ENCODE data around the gene EVC2. TPM values are rescaled to one million over a fixed set of nuclear protein-coding genes. Genes with fewer than 3 reads are reported as not detected.

The EVC2 gene, protein sequence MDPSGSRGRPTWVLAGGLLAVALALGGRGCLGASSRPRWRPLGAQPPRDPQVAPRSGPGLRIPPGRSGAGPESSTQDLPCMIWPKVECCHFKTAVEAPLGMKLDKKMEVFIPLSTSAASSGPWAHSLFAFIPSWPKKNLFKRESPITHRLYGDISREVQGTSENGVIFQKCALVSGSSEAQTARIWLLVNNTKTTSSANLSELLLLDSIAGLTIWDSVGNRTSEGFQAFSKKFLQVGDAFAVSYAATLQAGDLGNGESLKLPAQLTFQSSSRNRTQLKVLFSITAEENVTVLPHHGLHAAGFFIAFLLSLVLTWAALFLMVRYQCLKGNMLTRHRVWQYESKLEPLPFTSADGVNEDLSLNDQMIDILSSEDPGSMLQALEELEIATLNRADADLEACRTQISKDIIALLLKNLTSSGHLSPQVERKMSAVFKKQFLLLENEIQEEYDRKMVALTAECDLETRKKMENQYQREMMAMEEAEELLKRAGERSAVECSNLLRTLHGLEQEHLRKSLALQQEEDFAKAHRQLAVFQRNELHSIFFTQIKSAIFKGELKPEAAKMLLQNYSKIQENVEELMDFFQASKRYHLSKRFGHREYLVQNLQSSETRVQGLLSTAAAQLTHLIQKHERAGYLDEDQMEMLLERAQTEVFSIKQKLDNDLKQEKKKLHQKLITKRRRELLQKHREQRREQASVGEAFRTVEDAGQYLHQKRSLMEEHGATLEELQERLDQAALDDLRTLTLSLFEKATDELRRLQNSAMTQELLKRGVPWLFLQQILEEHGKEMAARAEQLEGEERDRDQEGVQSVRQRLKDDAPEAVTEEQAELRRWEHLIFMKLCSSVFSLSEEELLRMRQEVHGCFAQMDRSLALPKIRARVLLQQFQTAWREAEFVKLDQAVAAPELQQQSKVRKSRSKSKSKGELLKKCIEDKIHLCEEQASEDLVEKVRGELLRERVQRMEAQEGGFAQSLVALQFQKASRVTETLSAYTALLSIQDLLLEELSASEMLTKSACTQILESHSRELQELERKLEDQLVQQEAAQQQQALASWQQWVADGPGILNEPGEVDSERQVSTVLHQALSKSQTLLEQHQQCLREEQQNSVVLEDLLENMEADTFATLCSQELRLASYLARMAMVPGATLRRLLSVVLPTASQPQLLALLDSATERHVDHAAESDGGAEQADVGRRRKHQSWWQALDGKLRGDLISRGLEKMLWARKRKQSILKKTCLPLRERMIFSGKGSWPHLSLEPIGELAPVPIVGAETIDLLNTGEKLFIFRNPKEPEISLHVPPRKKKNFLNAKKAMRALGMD
- 1 to 10 TPM; 3.2 to 3.3 TPM for total RNA-seq
- polyA plus RNA-seq: under 1 TPM; 0.31 to 0.86 TPM

DNA sequence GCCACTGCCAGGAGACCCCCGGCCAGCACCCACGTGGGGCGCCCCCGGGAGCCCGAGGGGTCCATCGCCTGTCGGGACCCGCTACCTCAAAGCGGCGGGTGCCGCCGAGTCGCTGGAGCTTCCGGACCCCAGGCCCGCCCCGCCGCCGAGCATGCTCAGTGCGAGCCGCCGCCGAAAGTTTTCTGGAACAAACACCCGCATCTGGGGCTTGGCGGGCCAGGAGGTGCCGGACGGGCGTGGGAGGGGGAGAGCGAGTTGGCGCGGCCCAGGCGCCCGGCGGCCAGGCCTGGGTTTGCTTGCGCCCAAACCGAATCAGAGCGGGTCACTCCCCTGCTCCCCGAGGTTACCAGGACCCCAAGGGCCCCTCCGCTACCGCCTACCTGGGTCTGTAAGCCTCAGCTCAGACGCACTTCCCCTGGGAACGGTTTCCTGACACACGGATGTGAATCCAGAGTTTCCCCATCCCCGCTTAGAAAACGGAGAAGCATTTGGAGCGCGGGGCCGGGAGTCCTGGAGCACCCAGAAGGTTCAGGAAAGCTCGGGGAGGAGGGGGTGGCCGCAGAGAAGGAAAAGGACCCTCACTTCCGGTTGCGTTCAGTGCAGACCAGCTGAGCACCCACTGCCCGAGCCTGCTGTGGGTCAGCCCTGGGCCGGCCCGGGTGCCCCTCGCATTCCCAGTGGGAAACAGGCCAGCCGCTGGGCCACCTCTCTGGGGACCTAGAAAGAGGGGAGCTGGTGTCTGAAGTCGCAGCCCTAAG is at the start of gene EVC2:
TSS of gene EVC2 (minus strand) at position 111 of the 758 bp plus-strand sequence. CDS start at position 65, 46 bp downstream.
- Histone ChIP-seq H3K9me3 (ENCODE audit: control insufficient read depth in 1 of 2, low read length in 2 of 2) (no peaks in the 10 kb centered on the region), H3K27ac (ENCODE audit: low read depth, low read length) (no peak within 1 kb of the TSS), H3K4me3 (ENCODE audit: low read length in 2 of 2) (peak within 1 kb of the TSS in 1 of 2 donors; percentile 11), H3K36me3 (ENCODE audit: insufficient read depth, low read length) (no peaks in the 10 kb centered on the region), H3K27me3 (ENCODE audit: insufficient read depth, low read length) (peaks cover 4% of the 10 kb centered on the region), H3K4me1 (ENCODE audit: insufficient read depth, low read length) (peaks cover 5% of the 10 kb centered on the region)
- CTCF ChIA-PET (ENCODE audit: partially characterized antibody): no interaction called here
- DNase-seq: peak in 2 of 5 donors; percentile 10 to 26
- H3K36me3 Mint-ChIP-seq: peaks cover 0 to 2% of the 10 kb centered on the region in 2 donors
- peaks cover 0 to 8% (median 2%) of the 10 kb centered on the region in 8 donors for H3K9me3 Mint-ChIP-seq
- peaks cover 11 to 30% of the 10 kb centered on the region in 2 donors for H3K27me3 Mint-ChIP-seq
- peak within 1 kb of the TSS; percentile 25 to 79 (median 63) for H3K4me3 Mint-ChIP-seq
- H3K27ac Mint-ChIP-seq: peak within 1 kb of the TSS in 4 of 7 donors; percentile 10 to 68 (median 34)
- POLR2A ChIA-PET (ENCODE audit: partially characterized antibody): no interaction called here
- intact Hi-C loops (cut with micrococcal nuclease): no loop called here
- peaks cover 14 to 47% (median 27%) of the 10 kb centered on the region in 4 donors for H3K4me1 Mint-ChIP-seq

DNA sequence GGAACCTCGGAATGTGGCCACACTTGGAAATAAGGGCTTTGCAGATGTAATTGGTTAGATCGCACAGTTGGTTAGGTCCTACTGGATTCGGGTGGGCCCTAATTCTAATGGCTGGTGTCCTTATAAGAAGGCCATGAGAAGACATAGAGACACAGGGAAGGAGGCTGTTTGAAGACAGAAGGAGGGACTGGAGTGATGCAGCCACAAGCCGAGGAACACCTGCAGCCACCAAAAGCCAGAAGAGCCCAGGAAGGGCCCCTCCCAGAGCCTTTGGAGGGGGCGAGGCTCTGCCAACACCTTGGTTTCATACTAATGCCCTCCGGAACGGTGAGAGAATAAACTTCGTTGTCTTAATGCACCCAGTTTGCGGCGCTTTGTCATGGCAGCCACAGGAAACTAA is 49.6 kb upstream of the EVC2 start:
- Histone ChIP-seq H3K27ac (ENCODE audit: low read depth, low read length) (no peak overlapping the region), H3K27me3 (ENCODE audit: insufficient read depth, low read length) (no peaks in the 10 kb centered on the region), H3K4me3 (ENCODE audit: low read length in 2 of 2) (no peak overlapping the region), H3K36me3 (ENCODE audit: insufficient read depth, low read length) (no peaks in the 10 kb centered on the region), H3K4me1 (ENCODE audit: insufficient read depth, low read length) (no peaks in the 10 kb centered on the region), H3K9me3 (ENCODE audit: control insufficient read depth in 1 of 2, low read length in 2 of 2) (no peaks in the 10 kb centered on the region)
- H3K27ac Mint-ChIP-seq: no peak overlapping the region
- peaks cover 0 to 4% (median 0%) of the 10 kb centered on the region in 4 donors for H3K4me1 Mint-ChIP-seq
- peaks cover 0 to 3% of the 10 kb centered on the region in 2 donors for H3K36me3 Mint-ChIP-seq
- ChIA-PET POLR2A (ENCODE audit: partially characterized antibody) (no interaction called here), CTCF (ENCODE audit: partially characterized antibody) (no interaction called here)
- no peak for DNase-seq
- peaks cover 0 to 7% (median 0%) of the 10 kb centered on the region in 8 donors for H3K9me3 Mint-ChIP-seq
- H3K4me3 Mint-ChIP-seq: no peak overlapping the region
- intact Hi-C loops (cut with micrococcal nuclease): no loop called here
- H3K27me3 Mint-ChIP-seq: no peaks in the 10 kb centered on the region

DNA sequence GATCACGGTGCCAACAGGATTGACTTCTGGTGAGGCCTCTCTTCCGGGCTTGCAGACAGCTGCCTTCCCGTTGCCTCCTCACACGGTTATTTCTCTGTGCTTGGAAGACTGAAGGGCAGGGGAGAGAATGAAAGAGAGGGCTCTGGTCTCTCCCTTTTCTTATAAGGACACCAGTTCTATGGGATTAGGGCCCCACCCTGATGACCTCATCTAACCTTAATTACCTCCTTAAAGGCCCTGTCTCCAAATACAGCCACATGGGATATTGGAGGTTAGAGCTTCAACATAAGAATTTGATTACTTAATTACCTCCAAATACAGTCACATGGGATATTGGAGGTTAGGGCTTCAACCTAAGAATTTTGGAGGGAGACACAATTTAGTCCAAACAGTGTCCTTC is 49.2 kb upstream of the EVC2 start:
- no peaks in the 10 kb centered on the region for H3K27me3 Mint-ChIP-seq
- ChIA-PET CTCF (ENCODE audit: partially characterized antibody) (no interaction called here), POLR2A (ENCODE audit: partially characterized antibody) (no interaction called here)
- H3K27me3 ChIP-seq (ENCODE audit: insufficient read depth, low read length): no peaks in the 10 kb centered on the region
- peaks cover 0 to 7% (median 0%) of the 10 kb centered on the region in 8 donors for H3K9me3 Mint-ChIP-seq
- H3K36me3 Mint-ChIP-seq: peaks cover 0 to 3% of the 10 kb centered on the region in 2 donors
- no peak overlapping the region for H3K27ac Mint-ChIP-seq
- H3K4me3 ChIP-seq (ENCODE audit: low read length in 2 of 2): no peak overlapping the region
- no peak overlapping the region for H3K4me3 Mint-ChIP-seq
- H3K36me3 ChIP-seq (ENCODE audit: insufficient read depth, low read length): no peaks in the 10 kb centered on the region
- H3K4me1 ChIP-seq (ENCODE audit: insufficient read depth, low read length): no peaks in the 10 kb centered on the region
- no peak for DNase-seq
- intact Hi-C loops (cut with micrococcal nuclease): no loop called here
- H3K27ac ChIP-seq (ENCODE audit: low read depth, low read length): no peak overlapping the region
- H3K9me3 ChIP-seq (ENCODE audit: control insufficient read depth in 1 of 2, low read length in 2 of 2): no peaks in the 10 kb centered on the region
- peaks cover 0 to 4% (median 0%) of the 10 kb centered on the region in 4 donors for H3K4me1 Mint-ChIP-seq

DNA sequence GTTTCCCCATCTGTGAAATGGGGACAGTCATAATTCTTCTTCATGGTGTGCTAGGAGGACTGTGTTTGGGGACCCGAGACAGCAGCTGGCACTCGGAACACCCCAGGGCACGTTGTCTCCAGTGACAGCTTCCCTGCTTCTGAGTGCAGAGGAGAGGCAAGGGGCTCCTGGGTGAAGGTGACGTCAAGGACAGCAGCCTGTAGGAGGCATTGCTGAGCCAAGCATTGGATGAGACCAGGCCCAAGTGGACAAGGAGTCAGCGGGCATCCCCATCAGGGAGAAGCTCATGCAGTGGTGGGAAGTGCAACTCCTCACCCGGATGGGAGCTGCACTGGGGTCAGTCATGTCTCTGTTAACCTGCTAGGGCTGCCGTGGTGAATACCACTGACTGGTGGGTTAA is 48.7 kb upstream of the EVC2 start:
- peaks cover 0 to 7% (median 0%) of the 10 kb centered on the region in 8 donors for H3K9me3 Mint-ChIP-seq
- intact Hi-C loops (cut with micrococcal nuclease): no loop called here
- no peaks in the 10 kb centered on the region for H3K9me3 ChIP-seq (ENCODE audit: control insufficient read depth in 1 of 2, low read length in 2 of 2)
- H3K4me1 ChIP-seq (ENCODE audit: insufficient read depth, low read length): no peaks in the 10 kb centered on the region
- H3K36me3 ChIP-seq (ENCODE audit: insufficient read depth, low read length): no peaks in the 10 kb centered on the region
- no peak overlapping the region for H3K4me3 ChIP-seq (ENCODE audit: low read length in 2 of 2)
- peaks cover 0 to 3% of the 10 kb centered on the region in 2 donors for H3K36me3 Mint-ChIP-seq
- no peak overlapping the region for H3K4me3 Mint-ChIP-seq
- no peak for DNase-seq
- H3K27ac Mint-ChIP-seq: no peak overlapping the region
- no peaks in the 10 kb centered on the region for H3K27me3 ChIP-seq (ENCODE audit: insufficient read depth, low read length)
- H3K27me3 Mint-ChIP-seq: no peaks in the 10 kb centered on the region
- peaks cover 0 to 4% (median 0%) of the 10 kb centered on the region in 4 donors for H3K4me1 Mint-ChIP-seq
- ChIA-PET POLR2A (ENCODE audit: partially characterized antibody) (no interaction called here), CTCF (ENCODE audit: partially characterized antibody) (no interaction called here)
- no peak overlapping the region for H3K27ac ChIP-seq (ENCODE audit: low read depth, low read length)

DNA sequence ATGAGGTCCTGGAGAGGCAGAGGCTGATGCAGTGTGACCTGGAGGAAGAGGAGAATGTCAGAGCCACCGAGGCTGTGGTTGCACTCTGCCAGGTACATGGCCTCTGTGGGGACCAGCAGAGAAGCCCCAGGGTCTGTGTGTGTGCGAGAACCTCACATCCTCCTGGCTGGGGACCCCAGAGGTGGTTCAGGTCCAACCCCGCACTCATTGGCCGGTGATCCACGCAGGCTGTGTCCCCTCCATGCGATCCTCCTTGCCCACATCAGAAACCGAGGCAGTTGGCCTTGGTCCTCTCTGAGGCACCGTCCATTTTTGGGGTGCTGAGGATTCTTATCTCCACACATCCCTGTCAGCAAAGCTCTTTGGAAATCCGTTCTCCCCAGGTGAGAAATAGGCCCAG is 47.9 kb upstream of the EVC2 start:
- DNase-seq: no peak
- CTCF ChIA-PET (ENCODE audit: partially characterized antibody): no interaction called here
- H3K4me3 Mint-ChIP-seq: no peak overlapping the region

DNA sequence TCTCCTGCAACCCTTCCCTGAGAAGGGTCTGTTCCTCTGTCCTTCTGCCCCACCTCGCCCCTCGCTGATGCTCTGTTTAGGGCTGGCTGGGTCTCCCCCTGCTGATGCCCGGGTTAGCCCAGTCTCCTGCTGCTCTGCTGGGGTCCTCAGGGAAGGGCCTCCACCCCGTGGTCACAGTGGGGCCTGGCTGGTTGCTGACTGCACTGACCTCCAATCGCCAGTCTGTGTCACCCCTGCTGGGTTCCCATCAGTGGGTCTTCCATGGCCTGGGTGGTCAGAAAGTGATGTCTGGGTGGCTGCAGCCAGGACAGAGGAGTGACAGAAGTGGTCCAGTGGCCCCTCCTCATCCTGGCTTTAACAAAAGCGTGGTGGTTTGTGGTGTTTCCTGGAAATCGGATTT is 47.3 kb upstream of the EVC2 start:
- intact Hi-C loops (cut with micrococcal nuclease): no loop called here
- Mint-ChIP-seq H3K4me3 (no peak overlapping the region), H3K9me3 (peaks cover 0 to 5% (median 0%) of the 10 kb centered on the region in 8 donors), H3K27me3 (no peaks in the 10 kb centered on the region), H3K36me3 (peaks cover 0 to 3% of the 10 kb centered on the region in 2 donors), H3K27ac (no peak overlapping the region), H3K4me1 (peaks cover 0 to 4% (median 0%) of the 10 kb centered on the region in 4 donors)
- ChIA-PET POLR2A (ENCODE audit: partially characterized antibody) (no interaction called here), CTCF (ENCODE audit: partially characterized antibody) (no interaction called here)
- Histone ChIP-seq H3K9me3 (ENCODE audit: control insufficient read depth in 1 of 2, low read length in 2 of 2) (no peaks in the 10 kb centered on the region), H3K27ac (ENCODE audit: low read depth, low read length) (no peak overlapping the region), H3K27me3 (ENCODE audit: insufficient read depth, low read length) (no peaks in the 10 kb centered on the region), H3K4me1 (ENCODE audit: insufficient read depth, low read length) (no peaks in the 10 kb centered on the region), H3K36me3 (ENCODE audit: insufficient read depth, low read length) (no peaks in the 10 kb centered on the region), H3K4me3 (ENCODE audit: low read length in 2 of 2) (no peak overlapping the region)
- no peak for DNase-seq

More for the DNA sequence above, 47.9 kb upstream of the EVC2 start:
- Histone ChIP-seq H3K4me3 (ENCODE audit: low read length in 2 of 2) (no peak overlapping the region), H3K9me3 (ENCODE audit: control insufficient read depth in 1 of 2, low read length in 2 of 2) (no peaks in the 10 kb centered on the region), H3K27ac (ENCODE audit: low read depth, low read length) (no peak overlapping the region), H3K4me1 (ENCODE audit: insufficient read depth, low read length) (no peaks in the 10 kb centered on the region), H3K27me3 (ENCODE audit: insufficient read depth, low read length) (no peaks in the 10 kb centered on the region), H3K36me3 (ENCODE audit: insufficient read depth, low read length) (no peaks in the 10 kb centered on the region)
- Mint-ChIP-seq H3K27ac (no peak overlapping the region), H3K4me1 (peaks cover 0 to 4% (median 0%) of the 10 kb centered on the region in 4 donors), H3K36me3 (peaks cover 0 to 3% of the 10 kb centered on the region in 2 donors), H3K27me3 (no peaks in the 10 kb centered on the region), H3K9me3 (peaks cover 0 to 7% (median 0%) of the 10 kb centered on the region in 8 donors)
- POLR2A ChIA-PET (ENCODE audit: partially characterized antibody): no interaction called here
- intact Hi-C loops (cut with micrococcal nuclease): no loop called here

Measured in CD4-positive, alpha-beta memory T cell (primary cell).